Gastrocnemius medialis (tissue), 4 donors: Measurements from ENCODE around the gene TAS2R30. TPM values are rescaled to one million over a fixed set of nuclear protein-coding genes. Genes with fewer than 3 reads are reported as not detected.
"Not testable (repeated sequence)": the region's sequence is repeated elsewhere in the genome, so short reads cannot be mapped to it uniquely, and the experiment has no call there.

ENCODE experiments used
- ATAC-seq, 2 donors: fragments of 150-250 bp; one replicate each; pipeline ENCODE4 v1.9.1; 2016
- DNase-seq, 2 donors: peaks; one replicate each; pipeline ENCODE4 v3.0.0-alpha.2; 2019
- H3K27ac ChIP-seq, 4 donors: fragments of 200-600 bp; sonication (generic); 1 replicate in 1 of 4; 2 replicates in 3 of 4; pipeline ENCODE4 v1.5.1; 2016 to 2018; ENCODE audit warnings: mild to moderate bottlenecking in 2 of 4, moderate library complexity in 1 of 4
- H3K27me3 ChIP-seq, 3 donors: fragments of 200-600 bp; sonication (generic) in 2 of 3; 1 replicate in 1 of 3; 2 replicates in 2 of 3; pipeline versions ENCODE4 v1.5.1 to v1.6.0; 2016 to 2019; ENCODE audit warnings: mild to moderate bottlenecking in 1 of 3, moderate library complexity in 1 of 3
- H3K36me3 ChIP-seq, 2 donors: fragments of 200-600 bp; sonication (generic) in 1 of 2; one replicate each; pipeline ENCODE4 v1.5.1; 2017 to 2018
- H3K4me1 ChIP-seq, 2 donors: fragments of 200-600 bp; sonication (generic) in 1 of 2; one replicate each; pipeline ENCODE4 v1.5.1; 2016 to 2017; ENCODE audit warnings: mild to moderate bottlenecking in 2 of 2
- H3K4me3 ChIP-seq, 4 donors: fragments of 200-600 bp; sonication (generic) in 3 of 4; 1 replicate in 1 of 4; 2 replicates in 3 of 4; pipeline ENCODE4 v1.5.1; 2016 to 2019; ENCODE audit warnings: mild to moderate bottlenecking in 2 of 4
- H3K9me3 ChIP-seq, 3 donors: fragments of 200-600 bp; sonication (generic) in 2 of 3; 1 replicate in 1 of 3; 2 replicates in 2 of 3; pipeline ENCODE4 v1.5.1; 2016 to 2019
- CTCF ChIP-seq, 5 experiments: fragments of 450-650 bp in 3 of 5; fragments of 200-600 bp in 2 of 5; sonication (generic) in 2 of 5; IDR thresholded peaks in 4 of 5; conservative IDR thresholded peaks in 1 of 5; 1 replicate in 4 of 5; 2 replicates in 1 of 5; pipeline ENCODE4 v1.5.1; 2016 to 2019; ENCODE audit warnings: antibody characterized with exemption in 5 of 5, mild to moderate bottlenecking in 3 of 5, moderate library complexity in 3 of 5
- POLR2A ChIP-seq, 2 donors: fragments of 450-650 bp; IDR thresholded peaks; one replicate each; pipeline ENCODE4 v1.6.1; 2017; ENCODE audit warnings: antibody characterized with exemption in 2 of 2, mild to moderate bottlenecking in 2 of 2, moderate library complexity in 2 of 2
- in situ Hi-C, 4 donors: fragments of 200-750 bp; cut with MboI; loops; one replicate each; pipeline versions ENCODE4 v1.15.0 to v1.8.0; 2017; ENCODE audit warnings: low sequenced_read_pairs in 4 of 4
- intact Hi-C: fragments of 100-400 bp; cut with DNase I; formaldehyde crosslinking; loops from one replicate; pipeline ENCODE4 v1.15.1; 2023; ENCODE audit warnings: low total_unique reads
- total RNA-seq, 4 donors: library from RNA; depleted of rRNA; stranded (reverse); fragments of >200 nt; gene quantifications; one replicate each; pipeline versions ENCODE4 v1.1.0 to v1.2.3, GENCODE V29; 2016

TAS2R30 gene
- total RNA-seq, 4 donors from 2014 or later = 0.29 to 2.1 (median 0.34) TPM; not detected in 1

GRCh38 chr12:11108862-11109261 lies 25.6 kb downstream of the TAS2R30 start:
- no peak for ATAC-seq
- intact Hi-C loops = no loop called here
- no peaks in the 10 kb centered on the region for H3K4me1 ChIP-seq
- DNase-seq = no peak
- H3K27me3 ChIP-seq = no peaks in the 10 kb centered on the region
- no peak overlapping the region for H3K4me3 ChIP-seq
- TF ChIP-seq POLR2A (IDR thresholded peaks at IDR 0.05) (no peak), CTCF (IDR thresholded peaks at IDR 0.05 in 4 of 5, conservative IDR thresholded peaks at IDR 0.05 in 1 of 5) (no peak)
- in situ Hi-C loops = no loop called here
- H3K36me3 ChIP-seq = no peaks in the 10 kb centered on the region
- H3K9me3 ChIP-seq = no peaks in the 10 kb centered on the region
- no peak overlapping the region for H3K27ac ChIP-seq

GRCh38 chr12:11107719-11108118 lies 26.7 kb downstream of the TAS2R30 start:
- in situ Hi-C loops = no loop called here
- H3K36me3 ChIP-seq = no peaks in the 10 kb centered on the region
- intact Hi-C loops = no loop called here
- H3K4me1 ChIP-seq = no peaks in the 10 kb centered on the region
- H3K27me3 ChIP-seq = no peaks in the 10 kb centered on the region
- H3K4me3 ChIP-seq = no peak overlapping the region
- H3K27ac ChIP-seq = no peak overlapping the region
- ATAC-seq (no peak), DNase-seq (no peak)
- H3K9me3 ChIP-seq = no peaks in the 10 kb centered on the region
- TF ChIP-seq CTCF (IDR thresholded peaks at IDR 0.05 in 4 of 5, conservative IDR thresholded peaks at IDR 0.05 in 1 of 5) (no peak), POLR2A (IDR thresholded peaks at IDR 0.05) (no peak)

- intact Hi-C loops (no loop called here), in situ Hi-C loops (no loop called here)
- ATAC-seq = no peak
Measured at GRCh38 chr12:11106288-11106687, 28.2 kb downstream of the TAS2R30 start.

GRCh38 chr12:11105546-11105945 lies 28.9 kb downstream of the TAS2R30 start:
- Histone ChIP-seq H3K4me3 (no peak overlapping the region), H3K36me3 (no peaks in the 10 kb centered on the region), H3K27me3 (no peaks in the 10 kb centered on the region), H3K27ac (no peak overlapping the region), H3K4me1 (no peaks in the 10 kb centered on the region), H3K9me3 (no peaks in the 10 kb centered on the region)
- DNase-seq = no peak
- intact Hi-C loops (no loop called here), in situ Hi-C loops (no loop called here)
- no peak for ATAC-seq
- no peak for TF ChIP-seq POLR2A (IDR thresholded peaks at IDR 0.05)
- TF ChIP-seq CTCF (IDR thresholded peaks at IDR 0.05 in 4 of 5, conservative IDR thresholded peaks at IDR 0.05 in 1 of 5) = no peak

More at GRCh38 chr12:11106288-11106687, 28.2 kb downstream of the TAS2R30 start:
- Histone ChIP-seq H3K4me3 (no peak overlapping the region), H3K36me3 (no peaks in the 10 kb centered on the region), H3K27ac (no peak overlapping the region), H3K9me3 (no peaks in the 10 kb centered on the region), H3K4me1 (no peaks in the 10 kb centered on the region), H3K27me3 (no peaks in the 10 kb centered on the region)
- no peak for DNase-seq
- TF ChIP-seq CTCF (IDR thresholded peaks at IDR 0.05 in 4 of 5, conservative IDR thresholded peaks at IDR 0.05 in 1 of 5) = no peak
- no peak for TF ChIP-seq POLR2A (IDR thresholded peaks at IDR 0.05)

GRCh38 chr12:11094910-11095309 lies 39.5 kb downstream of the TAS2R30 start:
- ATAC-seq, H3K27me3 ChIP-seq, H3K9me3 ChIP-seq, H3K4me1 ChIP-seq, intact Hi-C loops, H3K27ac ChIP-seq, in situ Hi-C loops, DNase-seq, H3K36me3 ChIP-seq, H3K4me3 ChIP-seq: not testable (repeated sequence)
